Measurements from ENCODE around the gene OGFOD3.
"Not testable (repeated sequence)": the region's sequence is repeated elsewhere in the genome, so short reads cannot be mapped to it uniquely, and the experiment has no call there.

The OGFOD3 gene

DNA sequence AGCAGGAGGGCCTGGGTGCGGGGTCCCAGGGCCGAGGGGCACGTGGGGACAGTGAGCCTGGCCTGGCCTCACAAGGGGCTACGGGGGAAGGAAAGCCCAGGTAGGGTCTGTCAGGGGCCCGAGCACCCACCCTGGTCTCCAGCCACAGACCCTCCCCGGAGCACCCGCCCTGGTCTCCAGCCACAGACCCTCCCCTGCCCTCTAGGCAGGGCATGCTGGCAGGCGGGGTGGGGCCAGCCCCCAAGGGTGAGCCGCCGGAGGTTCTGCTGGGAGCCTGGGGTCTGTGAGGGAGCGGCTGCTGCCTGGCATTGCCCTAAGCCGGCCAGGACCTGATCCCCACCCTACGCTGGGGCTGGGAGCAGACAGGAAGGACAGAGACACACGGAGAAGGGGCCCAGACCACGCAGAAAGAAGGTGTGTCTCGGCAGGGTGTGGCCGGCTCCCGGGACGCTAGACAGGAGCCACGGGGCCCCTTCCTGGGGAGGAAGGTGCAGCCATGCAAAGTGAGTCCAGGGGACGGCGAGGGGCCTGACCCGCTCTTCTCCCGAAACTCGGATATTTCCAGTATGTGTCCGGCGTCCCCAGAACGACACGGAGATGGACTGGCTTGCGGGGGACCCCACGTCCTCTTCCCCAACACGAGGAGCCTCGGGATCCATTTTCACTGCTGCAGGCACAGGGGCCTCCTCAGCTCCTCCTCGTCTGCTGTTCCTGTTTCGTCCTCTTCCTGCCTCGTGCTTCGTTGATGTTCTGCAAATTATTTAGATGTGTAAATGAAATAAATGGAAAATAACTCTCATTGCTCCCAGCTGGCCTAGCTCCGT lies 31.3 kb downstream of the OGFOD3 start:
- no peak for DNase-seq

DNA sequence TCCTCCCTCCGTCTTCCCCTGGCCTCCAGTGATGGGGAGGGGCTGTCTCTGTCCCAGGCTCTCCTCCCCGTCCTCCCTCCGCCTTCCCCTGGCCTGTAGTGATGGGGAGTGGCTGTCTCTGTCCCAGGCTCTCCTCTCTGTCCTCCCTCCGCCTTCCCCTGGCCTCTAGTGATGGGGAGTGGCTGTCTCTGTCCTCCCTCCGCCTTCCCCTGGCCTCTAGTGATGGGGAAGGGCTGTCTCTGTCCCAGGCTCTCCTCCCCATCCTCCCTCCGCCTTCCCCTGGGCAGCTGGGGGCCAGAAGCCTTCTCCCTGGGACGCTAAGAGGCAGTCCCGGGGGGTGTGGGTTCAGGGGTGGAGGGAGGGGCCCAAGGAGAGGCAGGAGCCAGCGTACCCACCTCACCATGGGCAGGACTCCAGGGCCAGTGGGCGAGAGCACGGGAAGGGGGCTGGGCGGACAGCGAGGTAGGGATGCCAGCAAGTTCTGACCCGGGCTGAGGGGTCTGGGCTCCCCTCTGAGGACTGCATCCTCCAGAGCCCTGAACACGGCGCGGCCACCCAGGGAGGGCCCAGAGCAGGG lies 32.0 kb downstream of the OGFOD3 start:
- no peak for DNase-seq

DNA sequence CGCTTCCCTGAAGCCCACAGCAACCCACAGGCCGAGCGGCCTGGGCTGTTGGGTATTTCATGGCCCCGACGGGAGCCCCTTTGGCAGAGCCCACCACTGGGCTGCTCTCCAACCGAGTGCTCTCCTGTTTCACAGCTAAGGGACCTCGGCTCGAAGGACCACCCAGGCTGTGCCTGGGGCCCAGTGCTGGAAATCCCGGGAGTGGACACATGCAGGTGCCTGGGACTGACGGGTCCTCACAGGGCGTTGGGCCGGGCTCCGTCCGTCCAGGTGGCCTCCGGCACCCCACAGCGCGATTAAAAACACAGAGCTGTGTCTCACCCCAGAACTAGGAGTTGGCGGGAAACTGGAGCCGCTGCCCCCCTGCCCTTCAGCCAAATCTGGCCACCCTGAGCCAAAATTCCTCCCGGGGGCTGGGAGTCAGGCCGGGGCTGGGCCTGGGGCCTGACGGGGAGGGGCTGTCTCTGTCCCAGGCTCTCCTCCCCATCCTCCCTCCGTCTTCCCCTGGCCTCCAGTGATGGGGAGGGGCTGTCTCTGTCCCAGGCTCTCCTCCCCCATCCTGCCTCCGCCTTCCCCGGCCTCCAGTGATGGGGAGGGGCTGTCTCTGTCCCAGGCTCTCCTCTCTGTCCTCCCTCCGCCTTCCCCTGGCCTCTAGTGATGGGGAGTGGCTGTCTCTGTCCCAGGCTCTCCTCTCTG lies 32.7 kb downstream of the OGFOD3 start:
- no peak for DNase-seq

DNA sequence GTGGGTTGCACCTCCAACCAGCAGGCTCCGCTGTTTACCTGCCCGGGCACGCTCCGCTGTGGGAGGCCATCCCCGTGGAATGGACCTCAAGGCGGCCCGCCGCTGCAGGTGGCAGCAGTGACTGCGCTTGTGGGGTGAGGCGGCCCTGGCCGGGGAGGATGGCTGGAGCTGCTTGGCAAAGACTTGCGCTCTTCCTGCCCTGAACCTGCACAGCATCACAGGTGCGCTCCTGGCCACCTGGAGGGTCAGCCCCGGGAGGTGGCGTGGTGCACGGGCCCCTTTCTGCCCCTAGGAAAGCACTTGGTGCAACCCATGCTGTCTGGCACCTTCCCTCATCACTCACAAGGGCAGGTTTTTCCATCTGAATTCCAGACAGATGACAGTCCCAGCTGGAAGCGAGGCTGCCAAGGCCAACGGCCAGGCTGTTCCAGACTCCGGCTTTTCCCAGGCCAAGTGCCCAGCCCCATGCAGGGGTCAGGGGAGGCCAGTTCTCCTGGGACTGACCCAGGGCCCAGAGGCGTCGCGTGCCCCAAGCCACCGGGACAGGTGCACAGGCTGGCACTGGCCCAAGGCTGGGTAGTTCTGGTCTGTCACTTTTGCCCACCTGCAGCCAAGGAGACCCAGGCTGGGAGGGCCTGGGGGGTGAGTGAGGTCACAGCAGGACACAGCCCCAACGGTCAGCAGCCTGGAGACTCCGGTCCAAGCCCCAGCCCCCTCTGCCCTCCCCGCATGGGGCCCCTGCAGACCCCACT lies 33.5 kb downstream of the OGFOD3 start:
- DNase-seq: no peak

DNA sequence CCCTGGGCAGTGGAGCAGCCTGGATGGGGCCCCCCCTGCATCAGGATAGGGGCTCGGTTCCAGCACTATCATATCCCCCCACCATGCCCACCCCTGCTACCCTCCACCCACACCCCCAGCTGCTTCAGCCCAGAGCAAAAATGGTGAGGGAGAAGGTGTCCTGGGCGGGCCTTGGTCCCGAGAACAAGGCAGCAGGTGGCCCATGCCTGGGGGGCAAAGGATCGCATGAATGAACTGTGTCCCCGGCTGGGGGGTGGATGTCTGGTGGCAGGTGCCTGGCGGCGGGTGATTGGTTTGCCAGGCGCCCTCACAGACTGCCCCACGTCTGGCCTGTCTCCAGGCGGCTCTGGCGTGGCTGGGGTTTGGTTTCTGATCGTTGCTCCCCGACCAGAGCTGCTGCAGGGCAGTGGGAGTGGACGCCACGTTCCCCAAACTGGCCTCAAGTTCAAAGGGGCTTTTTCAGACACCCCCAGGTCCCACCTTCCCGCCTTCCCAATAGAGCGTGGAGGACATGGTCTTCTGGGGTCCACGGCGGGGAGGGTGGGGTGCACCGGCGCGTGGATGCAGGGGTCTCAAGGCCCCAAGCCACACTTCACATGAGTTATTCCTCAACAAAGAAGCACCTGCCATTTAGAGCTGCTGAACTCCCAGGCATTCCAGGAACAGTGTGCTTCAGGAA lies 34.2 kb downstream of the OGFOD3 start:
- no peak for DNase-seq

DNA sequence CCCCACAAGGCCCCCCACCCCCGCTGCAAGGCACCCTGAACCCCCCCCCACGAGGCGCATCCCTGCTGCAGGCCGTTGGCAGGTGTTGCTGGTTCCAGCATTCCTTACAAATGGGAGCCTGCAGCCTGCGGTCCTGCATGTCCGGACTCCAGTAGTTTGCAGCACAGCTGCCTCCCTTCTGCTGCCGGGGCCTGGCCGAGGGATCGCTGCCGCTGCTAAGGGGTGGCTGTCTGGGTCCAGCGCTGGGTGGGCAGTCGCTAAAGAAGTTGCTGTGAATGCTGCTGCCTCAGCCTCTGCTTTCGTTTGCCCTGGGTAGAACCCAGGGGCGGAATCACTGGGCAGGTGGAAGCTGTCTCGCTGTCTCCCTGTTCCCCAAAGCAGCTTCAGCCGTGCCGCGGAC lies 35.0 kb downstream of the OGFOD3 start:
- DNase-seq: no peak

DNA sequence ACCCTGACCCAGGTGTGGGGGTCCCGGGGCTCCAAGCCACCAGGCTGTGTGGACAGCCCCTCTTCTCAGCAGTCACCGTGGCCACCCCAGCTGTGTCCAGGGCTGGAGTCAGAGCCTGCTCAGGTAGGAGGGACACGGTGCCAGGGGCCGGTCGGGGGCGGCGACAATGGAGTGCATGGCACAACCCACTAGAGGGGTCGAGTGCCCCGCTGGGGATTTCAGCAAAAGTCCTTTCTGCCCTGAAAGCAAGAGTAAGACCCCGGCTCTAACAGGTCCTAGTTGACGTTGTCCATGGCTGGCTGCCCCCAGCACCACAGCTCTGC lies 35.5 kb downstream of the OGFOD3 start:
- DNase-seq: no peak

DNA sequence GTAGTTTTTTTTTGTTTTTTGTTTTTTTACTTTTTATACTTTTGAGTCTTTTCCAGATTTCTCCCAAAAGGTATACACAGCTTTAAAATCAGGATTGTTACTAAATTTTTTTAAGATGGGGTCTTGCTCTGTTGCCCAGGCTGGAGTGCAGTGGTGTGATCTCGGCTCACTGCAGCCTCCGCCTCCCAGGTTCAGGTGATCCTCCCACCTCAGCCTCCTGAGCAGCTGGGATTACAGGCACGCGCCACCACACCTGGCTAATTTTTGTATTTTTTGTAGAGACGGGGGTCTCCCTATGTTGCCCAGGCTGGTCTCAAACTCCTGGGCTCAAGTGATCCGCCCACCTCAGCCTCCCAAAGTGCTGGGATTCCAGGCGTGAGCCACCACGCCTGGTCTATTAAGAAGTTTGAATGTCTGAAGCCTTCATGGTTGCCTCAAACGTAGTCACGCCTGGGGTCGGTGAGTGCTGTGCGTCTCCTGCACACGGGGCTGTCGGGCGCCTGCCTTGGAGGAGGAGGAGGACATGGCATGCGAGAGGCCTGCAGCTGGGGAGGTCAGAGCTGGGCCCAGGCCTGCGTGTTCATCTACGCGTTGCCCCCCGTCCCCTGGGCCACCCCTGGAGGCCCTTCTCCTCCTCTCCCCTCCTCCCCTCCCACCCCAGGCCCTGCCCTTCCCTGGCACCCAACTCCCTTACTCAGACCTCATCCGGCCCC lies 36.0 kb downstream of the OGFOD3 start:
- not testable (repeated sequence) for DNase-seq

DNA sequence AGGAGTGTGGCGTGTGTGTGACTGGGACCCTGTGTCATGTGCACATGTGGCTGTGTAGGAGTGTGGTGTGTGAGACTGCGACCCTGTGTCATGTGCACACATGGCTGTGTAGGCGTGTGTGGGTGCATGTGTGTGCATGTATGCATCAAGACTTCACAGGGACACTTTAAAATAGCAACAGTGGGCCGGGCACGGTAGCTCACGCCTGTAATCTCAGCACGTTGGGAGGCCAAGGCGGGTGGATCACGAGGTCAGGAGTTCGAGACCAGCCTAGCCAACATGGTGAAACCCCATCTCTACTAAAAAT lies 36.7 kb downstream of the OGFOD3 start:
- not testable (repeated sequence) for DNase-seq

DNA sequence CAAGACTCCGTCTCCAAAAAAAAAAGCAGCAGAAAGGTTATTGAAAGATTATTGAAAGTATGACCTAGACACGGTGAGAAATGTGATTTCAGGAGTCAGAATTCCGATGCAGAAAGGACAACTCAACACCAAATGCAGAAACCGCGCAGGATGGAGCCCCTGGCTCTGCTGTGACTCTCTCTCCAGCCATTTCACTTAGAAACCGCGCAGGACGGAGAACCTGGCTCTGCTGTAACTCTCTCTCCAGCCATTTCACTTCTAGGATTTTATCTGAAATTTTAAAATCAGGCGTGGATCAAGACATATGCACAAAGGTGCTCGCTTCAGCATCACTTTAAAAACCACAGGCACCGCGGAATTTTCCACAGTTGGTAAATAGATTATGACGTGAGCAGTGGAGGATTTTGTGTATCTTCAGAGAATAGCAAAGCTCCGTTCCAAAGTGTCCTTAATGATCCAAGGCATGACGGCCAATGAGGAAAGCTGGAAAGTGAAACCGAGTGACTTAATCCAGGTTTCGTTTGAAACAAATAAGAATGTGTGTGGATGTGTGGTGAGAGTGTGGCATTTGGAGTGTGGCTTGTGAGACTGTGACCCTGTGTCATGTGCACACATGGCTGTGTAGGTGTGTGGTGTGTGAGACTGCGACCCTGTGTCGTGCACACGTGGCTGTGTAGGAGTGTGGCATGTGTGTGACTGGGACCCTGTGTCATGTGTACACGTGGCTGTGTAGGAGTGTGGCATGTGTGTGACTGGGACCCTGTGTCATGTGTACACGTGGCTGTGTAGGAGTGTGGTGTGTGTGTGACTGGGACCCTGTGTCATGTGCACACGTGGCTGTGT lies 37.3 kb downstream of the OGFOD3 start:
- no peak for DNase-seq

DNA sequence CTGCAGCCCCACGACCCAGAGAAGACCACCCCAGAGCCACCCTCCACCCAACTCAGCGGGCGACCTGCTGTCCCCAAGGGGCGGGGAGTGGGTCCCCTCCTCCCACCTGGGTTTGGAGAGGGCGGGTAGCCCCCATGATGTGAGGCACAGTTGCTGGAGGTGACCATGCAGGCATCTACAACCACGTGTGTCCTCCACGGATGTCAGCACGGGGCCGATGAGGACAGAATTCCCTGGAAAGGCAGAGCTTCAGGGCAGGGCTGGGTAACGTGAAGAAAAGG lies 39.7 kb downstream of the OGFOD3 start:
- DNase-seq: no peak

DNA sequence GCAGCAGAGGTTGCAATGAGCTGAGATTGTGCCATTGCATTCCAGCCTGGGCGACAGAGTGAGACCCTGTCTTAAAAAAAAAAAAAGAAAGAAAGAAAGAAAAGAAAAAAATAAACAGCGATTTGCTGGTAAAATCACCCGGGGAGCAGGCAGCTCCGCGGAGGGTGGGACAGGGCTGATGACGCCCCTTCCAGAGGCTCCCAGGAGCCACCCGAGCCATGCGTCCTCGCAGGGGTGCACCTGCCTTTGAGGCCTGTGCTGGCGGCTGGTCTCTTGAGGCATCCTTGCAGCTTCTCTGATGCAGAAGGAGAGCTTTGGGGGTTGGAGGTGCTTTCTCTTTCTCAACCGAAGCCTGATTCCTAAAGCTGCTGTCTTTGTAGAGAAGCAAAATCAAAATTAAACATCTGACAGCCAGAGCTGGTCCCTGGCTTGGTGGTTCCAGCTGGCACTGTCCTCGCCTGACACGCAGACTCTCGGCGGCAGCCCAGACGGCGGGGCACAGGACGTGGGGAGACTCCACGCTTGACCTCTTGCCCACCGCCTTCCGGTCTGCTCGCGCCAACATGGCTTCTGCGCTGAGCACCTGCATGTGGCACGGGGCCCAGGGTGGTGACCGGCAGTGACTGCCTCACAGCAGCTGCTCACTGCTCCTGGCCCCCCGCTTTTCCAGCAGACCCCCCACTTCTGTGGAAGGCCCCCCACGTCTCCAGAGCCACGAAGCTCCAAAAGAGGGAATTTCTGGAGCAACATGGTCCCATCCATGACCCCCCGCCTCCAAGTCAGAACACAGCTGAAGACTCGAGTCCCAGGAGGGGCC lies 40.3 kb downstream of the OGFOD3 start:
- DNase-seq: no peak

DNA sequence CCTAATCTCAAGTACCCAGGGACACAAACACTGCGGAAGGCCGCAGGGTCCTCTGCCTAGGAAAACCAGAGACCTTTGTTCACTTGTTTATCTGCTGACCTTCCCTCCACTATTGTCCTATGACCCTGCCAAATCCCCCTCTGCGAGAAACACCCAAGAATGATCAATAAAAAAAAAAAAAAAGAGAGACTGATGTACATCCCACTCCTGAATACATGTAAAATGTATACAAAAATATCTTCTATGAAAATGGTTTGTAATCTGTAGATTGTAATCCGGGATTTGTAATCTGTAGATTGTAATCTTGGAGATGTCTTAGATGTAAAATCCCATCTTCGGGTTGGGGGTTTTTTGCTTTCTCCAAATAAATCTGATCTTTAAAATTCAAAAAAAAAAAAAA lies 41.1 kb downstream of the OGFOD3 start:
- DNase-seq: not testable (repeated sequence)

DNA sequence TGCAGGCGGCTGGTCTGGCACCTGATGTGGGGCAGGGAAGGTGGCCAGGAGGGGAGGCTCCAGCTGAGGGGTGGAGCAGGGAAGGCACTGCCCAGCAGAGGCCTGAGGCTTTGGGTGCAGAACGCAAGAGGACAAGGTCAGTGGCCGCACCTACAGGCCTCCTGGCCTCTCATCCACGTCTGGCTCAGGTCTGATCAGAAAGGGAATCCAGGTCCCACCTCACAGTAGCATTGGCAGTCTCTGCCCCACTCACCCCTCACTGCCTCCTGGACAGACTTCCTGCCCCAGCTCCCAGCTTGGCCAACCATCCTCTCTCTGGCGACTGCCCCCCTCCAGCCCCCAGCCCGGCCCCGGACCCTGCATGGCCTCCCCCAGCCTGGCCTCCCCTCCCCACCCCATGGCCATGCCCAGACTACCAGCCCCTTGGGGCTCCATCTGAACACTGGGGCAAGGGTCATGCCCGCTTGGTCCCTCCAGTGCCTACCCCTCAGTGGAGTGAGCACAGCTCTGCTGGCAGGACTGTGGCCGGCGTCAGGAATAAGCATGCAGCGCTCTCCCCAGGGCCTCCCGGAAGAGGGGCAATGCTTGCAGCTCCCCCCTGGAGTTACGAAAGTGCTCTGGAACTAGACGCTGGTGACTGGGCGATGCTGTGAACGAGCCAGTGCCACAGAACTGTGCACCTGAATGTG lies 42.2 kb downstream of the OGFOD3 start:
- DNase-seq: no peak

DNA sequence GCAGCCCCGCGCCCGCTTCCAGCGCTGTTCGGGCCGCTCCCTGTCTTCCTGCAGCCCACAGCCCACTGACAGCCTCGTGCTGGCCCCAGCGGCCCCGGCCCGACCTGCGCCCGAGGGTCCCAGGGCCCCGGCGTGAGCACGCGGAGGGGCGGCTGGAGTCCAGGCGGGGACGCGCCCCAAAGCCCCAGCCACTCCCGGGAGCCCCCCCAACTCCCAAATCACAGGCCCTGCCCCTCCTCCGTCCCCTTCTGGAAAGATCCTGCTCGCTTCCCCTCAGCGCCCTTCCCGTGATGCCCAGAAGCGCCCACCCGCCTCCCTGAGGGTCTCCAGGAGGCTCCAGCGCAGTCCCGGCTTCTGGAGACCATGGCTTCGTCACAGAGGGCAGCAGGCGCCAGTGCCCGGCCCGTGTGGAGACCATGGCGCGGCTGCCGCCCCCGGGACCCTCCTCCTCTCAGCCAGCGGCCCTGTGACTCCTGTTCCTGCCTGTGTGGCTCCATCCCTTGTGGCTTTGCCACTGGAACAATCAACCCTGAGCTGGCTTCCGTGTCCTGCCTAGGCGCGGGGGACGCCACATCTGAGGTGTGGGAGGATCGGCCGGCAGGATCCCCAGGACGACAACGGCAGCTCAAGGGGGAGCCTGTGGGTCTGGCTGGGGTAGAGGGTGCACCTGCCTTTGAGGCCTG lies 42.9 kb downstream of the OGFOD3 start:
- DNase-seq: no peak

DNA sequence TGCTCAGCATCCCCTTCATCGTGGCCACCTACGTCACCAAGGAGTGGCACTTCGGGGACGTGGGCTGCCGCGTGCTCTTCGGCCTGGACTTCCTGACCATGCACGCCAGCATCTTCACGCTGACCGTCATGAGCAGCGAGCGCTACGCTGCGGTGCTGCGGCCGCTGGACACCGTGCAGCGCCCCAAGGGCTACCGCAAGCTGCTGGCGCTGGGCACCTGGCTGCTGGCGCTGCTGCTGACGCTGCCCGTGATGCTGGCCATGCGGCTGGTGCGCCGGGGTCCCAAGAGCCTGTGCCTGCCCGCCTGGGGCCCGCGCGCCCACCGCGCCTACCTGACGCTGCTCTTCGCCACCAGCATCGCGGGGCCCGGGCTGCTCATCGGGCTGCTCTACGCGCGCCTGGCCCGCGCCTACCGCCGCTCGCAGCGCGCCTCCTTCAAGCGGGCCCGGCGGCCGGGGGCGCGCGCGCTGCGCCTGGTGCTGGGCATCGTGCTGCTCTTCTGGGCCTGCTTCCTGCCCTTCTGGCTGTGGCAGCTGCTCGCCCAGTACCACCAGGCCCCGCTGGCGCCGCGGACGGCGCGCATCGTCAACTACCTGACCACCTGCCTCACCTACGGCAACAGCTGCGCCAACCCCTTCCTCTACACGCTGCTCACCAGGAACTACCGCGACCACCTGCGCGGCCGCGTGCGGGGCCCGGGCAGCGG lies 43.6 kb downstream of the OGFOD3 start:
- no peak for DNase-seq

DNA sequence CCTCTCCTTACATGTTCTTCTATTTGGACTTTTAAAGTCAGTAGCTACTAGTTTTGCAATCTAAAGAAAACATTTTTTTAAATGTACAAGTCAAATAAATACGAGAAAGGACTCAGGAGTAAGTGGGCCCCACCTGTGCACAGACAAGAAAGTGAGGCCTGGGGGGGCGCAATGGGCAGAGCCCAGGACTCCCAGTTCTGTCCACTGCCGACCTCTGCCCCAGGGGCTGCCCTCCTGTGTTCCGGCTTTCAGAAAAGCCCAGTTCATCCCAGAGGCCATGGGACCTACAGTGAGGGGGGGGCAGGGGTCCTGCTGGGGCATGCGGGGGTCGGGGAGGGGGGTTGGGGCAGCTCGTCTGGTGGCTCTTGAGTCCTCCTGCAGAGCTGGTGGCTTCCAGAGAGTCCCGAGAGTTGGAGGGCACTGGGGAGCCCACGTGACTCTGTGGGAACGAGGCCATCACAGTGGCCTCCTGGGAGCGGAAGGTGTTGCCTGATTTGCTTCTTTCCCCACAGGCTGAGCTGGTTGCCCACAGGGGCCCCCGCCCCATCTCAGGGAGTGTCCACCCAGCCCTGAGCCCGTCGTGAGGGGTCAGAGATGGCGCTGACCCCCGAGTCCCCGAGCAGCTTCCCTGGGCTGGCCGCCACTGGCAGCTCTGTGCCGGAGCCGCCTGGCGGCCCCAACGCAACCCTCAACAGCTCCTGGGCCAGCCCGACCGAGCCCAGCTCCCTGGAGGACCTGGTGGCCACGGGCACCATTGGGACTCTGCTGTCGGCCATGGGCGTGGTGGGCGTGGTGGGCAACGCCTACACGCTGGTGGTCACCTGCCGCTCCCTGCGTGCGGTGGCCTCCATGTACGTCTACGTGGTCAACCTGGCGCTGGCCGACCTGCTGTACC lies 44.4 kb downstream of the OGFOD3 start:
- DNase-seq: no peak

DNA sequence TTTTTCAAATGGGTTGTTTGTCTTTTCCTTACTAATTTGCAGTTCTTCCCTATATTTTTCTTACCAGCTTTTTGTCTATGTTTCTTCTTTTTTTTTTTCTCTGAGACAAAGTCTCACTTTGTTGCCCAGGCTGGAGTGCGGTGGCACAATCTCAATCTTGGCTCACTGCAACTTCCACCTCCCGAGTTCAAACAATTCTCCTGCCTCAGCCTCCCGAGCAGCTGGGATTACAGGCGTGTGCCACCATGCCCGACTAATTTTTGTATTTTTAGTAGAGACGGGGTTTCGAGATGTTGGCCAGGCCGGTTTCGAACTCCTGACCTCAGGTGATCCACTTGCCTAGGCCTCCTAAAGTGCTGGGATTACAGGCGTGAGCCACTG lies 45.3 kb downstream of the OGFOD3 start:
- not testable (repeated sequence) for DNase-seq
